Colonic mucosa (tissue), 4 donors: ENCODE measurements around the gene CLDND2. TPM values are rescaled to one million over a fixed set of nuclear protein-coding genes. Genes with fewer than 3 reads are reported as not detected.

Source experiments
- DNase-seq: peaks from one replicate; pipeline ENCODE4 v3.0.0-alpha.2; 2020
- H3K27ac ChIP-seq: fragments of 200-600 bp; one replicate; pipeline ENCODE4 v1.8.0; 2021
- H3K27me3 ChIP-seq: fragments of 200-600 bp; one replicate; pipeline ENCODE4 v1.8.0; 2021
- H3K36me3 ChIP-seq: fragments of 200-600 bp; one replicate; pipeline ENCODE4 v1.8.0; 2021
- H3K4me1 ChIP-seq: fragments of 200-600 bp; one replicate; pipeline ENCODE4 v1.8.0; 2021; ENCODE audit warnings: mild to moderate bottlenecking
- H3K4me3 ChIP-seq: fragments of 200-600 bp; one replicate; pipeline ENCODE4 v1.8.0; 2021
- H3K9ac ChIP-seq, 2 donors: one replicate each; pipeline ENCODE4 v1.7.0; 2013; ENCODE audit warnings: control low read depth in 2 of 2, low read depth in 2 of 2, low read length in 2 of 2
- H3K9me3 ChIP-seq: fragments of 200-600 bp; one replicate; pipeline ENCODE4 v1.8.0; 2021
- intact Hi-C: fragments of 100-400 bp; cut with DNase I; formaldehyde crosslinking; loops from one replicate; pipeline ENCODE4 v1.14.1; 2022
- total RNA-seq, 2 donors: library from RNA; stranded (reverse); fragmentation: NEBNext Ultra II Directional in 1 of 2; extraction: Animal tissue kit (Norgen Biotek cat#: 25700) in 1 of 2; gene quantifications; one replicate each; pipeline ENCODE4 v1.2.1, GENCODE V29; 2021
- TF ChIP-seq, protein P1 (sequence below): fragments of 200-600 bp; IDR thresholded peaks from one replicate; pipeline ENCODE4 v1.8.0; 2022; ENCODE audit warnings: antibody characterized with exemption, mild to moderate bottlenecking
- donor health status: healthy.
- donor health status: DM: no; HTN: no; CAD: no.
- donor health status: DM: no; HTN: no; CAD: no.

Gene CLDND2
- total RNA-seq, 2 donors from 2014 or later = 2.9 TPM; not detected in 1

DNA sequence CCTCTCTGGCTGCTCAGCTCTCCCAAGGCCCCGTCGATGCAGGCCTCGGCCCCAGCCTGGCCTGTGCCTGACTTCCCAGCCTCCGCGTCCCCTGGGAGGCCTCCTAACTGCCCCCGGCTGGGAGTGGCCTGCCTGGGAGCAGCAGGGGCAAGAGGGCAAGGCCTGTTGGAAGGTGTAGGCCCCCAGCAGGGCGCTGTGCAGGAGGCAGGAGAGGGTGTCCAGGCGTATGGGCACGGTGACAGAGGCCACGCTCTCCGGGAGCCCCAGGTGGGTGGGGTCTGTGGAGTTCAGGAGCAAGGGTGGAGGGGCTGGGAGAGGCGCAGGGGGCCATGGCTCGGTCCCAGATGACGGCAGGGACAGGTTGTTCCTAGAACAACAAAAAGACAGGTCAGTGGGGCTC, 20.3 kb upstream of the CLDND2 start:
- Histone ChIP-seq H3K27me3 (no peaks in the 10 kb centered on the region), H3K9me3 (no peaks in the 10 kb centered on the region), H3K27ac (no peak overlapping the region), H3K9ac (no peak overlapping the region), H3K36me3 (no peaks in the 10 kb centered on the region), H3K4me1 (no peaks in the 10 kb centered on the region), H3K4me3 (no peak overlapping the region)
- intact Hi-C loops = no loop called here
- TF ChIP-seq, protein P1, sequence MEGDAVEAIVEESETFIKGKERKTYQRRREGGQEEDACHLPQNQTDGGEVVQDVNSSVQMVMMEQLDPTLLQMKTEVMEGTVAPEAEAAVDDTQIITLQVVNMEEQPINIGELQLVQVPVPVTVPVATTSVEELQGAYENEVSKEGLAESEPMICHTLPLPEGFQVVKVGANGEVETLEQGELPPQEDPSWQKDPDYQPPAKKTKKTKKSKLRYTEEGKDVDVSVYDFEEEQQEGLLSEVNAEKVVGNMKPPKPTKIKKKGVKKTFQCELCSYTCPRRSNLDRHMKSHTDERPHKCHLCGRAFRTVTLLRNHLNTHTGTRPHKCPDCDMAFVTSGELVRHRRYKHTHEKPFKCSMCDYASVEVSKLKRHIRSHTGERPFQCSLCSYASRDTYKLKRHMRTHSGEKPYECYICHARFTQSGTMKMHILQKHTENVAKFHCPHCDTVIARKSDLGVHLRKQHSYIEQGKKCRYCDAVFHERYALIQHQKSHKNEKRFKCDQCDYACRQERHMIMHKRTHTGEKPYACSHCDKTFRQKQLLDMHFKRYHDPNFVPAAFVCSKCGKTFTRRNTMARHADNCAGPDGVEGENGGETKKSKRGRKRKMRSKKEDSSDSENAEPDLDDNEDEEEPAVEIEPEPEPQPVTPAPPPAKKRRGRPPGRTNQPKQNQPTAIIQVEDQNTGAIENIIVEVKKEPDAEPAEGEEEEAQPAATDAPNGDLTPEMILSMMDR = no peak
- DNase-seq = no peak

DNA sequence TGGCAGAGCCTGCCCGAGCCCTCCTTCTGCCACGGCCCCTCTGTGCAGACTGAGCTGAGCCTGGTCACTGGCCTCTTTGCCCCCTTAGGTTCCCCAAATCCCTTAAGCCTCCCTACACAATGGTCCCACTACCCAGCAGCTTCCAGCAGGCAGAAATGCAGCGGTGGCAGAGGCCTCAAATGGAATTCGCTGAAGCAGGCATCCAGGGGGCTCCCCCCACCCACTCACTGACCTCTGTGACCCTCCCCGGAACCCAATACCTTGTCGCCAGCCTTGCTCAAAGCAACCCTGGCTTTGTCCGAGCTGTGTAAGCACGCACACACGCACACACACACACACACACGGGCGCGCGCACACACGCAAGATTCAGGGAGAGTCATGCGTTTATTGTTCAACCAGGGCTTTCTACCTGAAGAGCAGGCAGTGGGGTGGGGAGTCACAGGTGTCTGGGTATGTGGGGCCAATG, 19.2 kb upstream of the CLDND2 start, which contains the start of gene LIM2:
TSS of gene LIM2 (minus strand) at position 51 of the 466 bp plus-strand sequence. CDS start 531 bp downstream, outside the sequence.
- H3K9me3 ChIP-seq = no peaks in the 10 kb centered on the region
- no peak within 1 kb of the TSS for H3K9ac ChIP-seq
- H3K4me1 ChIP-seq = no peaks in the 10 kb centered on the region
- TF ChIP-seq, protein P1 = no peak
- DNase-seq = no peak
- H3K36me3 ChIP-seq = no peaks in the 10 kb centered on the region
- H3K27me3 ChIP-seq = no peaks in the 10 kb centered on the region
- intact Hi-C loops = no loop called here
- H3K27ac ChIP-seq = no peak within 1 kb of the TSS
- no peak within 1 kb of the TSS for H3K4me3 ChIP-seq

DNA sequence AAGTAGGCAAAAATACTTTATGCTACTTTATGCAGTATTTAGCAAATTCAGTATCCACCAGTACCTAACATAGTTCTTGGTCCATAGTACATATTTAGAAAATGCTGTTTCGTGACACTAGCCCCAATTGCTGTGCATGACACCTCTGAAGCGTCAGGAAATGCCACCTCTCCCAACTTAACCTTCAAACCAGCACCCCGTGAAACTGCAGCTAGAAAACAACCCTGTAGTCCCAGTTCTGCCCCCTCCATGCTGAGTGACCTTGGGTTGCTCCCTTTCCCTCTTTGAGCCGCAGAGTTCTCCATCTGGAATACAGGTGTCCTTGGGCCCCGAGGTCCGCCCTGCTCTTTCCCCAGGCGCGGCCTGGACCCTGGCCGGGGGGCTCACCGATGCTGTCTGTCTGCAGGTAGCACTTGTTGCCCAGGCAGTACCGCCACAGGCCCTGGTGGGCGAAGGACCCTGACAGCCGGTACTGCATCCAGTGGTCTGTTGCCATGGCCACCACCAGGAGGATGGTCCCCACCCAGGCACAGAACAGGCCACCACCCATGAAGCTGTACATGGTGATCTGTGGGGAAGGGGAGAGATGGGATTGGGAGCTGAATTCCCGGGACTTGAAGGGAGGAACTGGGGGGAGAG, 18.2 kb upstream of the CLDND2 start:
- Histone ChIP-seq H3K36me3 (no peaks in the 10 kb centered on the region), H3K4me1 (no peaks in the 10 kb centered on the region), H3K27ac (no peak overlapping the region), H3K9ac (no peak overlapping the region), H3K27me3 (no peaks in the 10 kb centered on the region), H3K9me3 (no peaks in the 10 kb centered on the region), H3K4me3 (no peak overlapping the region)
- intact Hi-C loops = no loop called here
- no peak for DNase-seq
- TF ChIP-seq, protein P1 = no peak

DNA sequence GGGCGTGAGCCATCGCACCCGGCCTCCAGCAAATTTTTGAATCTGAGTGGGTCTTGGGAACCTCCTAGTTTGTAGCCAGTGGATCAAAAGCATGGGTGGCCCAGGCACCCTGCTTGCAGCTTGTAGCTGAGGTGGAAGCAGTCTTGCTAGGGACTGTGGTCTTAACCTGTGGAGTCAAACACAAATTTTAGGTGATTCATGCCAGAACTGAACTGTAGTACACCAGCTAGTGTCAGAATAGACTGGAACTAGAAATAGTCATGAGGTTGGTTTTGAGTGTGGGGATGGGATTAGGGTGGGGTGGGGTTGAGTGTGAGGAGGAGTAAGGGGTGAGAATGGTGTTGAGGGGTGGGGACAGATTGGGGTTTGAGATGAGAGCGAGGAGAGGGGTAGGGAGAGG, 13.2 kb upstream of the CLDND2 start:
- Histone ChIP-seq H3K9me3 (no peaks in the 10 kb centered on the region), H3K36me3 (no peaks in the 10 kb centered on the region), H3K27ac (no peak overlapping the region), H3K4me3 (no peak overlapping the region), H3K27me3 (no peaks in the 10 kb centered on the region), H3K4me1 (no peaks in the 10 kb centered on the region), H3K9ac (no peak overlapping the region)
- TF ChIP-seq, protein P1 = no peak
- DNase-seq = no peak
- intact Hi-C loops = no loop called here

DNA sequence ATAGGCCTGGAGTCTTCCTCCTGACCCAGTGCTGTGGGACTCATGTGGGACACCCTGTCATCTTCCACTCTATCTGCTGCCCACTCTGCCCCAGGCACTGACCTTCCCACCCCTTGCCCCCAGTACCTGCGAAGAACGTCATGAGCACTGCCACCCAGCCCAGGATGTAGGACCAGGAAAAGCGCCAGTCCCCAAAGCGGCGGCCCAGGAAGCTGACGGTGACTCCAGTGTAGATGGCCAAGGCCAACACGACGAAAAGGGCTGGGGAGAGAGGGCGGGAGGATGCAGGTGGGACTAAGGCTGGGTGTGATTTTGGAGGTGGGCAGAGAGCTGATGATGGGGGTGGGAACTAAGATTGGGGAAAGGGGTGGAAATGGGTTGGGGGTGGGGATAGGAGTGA, 11.6 kb upstream of the CLDND2 start:
- TF ChIP-seq, protein P1 = no peak
- H3K9ac ChIP-seq = no peak overlapping the region
- no peaks in the 10 kb centered on the region for H3K4me1 ChIP-seq
- H3K27ac ChIP-seq = no peak overlapping the region
- no peaks in the 10 kb centered on the region for H3K9me3 ChIP-seq
- no peak overlapping the region for H3K4me3 ChIP-seq
- no peak for DNase-seq
- intact Hi-C loops = no loop called here
- no peaks in the 10 kb centered on the region for H3K27me3 ChIP-seq
- H3K36me3 ChIP-seq = no peaks in the 10 kb centered on the region
